Activated naive CD4-positive, alpha-beta T cell treated with anti-CD3 and anti-CD28 coated beads, Interleukin-2, amount 10 ng/mL, durations not matched to agents 7 days and 5 days (primary cell): Measurements from ENCODE around the gene ZMIZ1.

Source experiments
- CTCF ChIA-PET: fragments of 350-600 bp; sonication (Branson Sonifier 250); formaldehyde crosslinking; loops from one replicate; lab custom pipeline; 2021; ENCODE audit warnings: antibody characterized with exemption; lab: Charles Lee
- DNase-seq: peaks from one replicate; pipeline ENCODE4 v3.0.0-alpha.2; 2020
- H3K27ac Mint-ChIP-seq: one replicate; pipeline ENCODE4 v1.8.0; 2021; ENCODE audit warnings: mild to moderate bottlenecking, moderate library complexity, mixed read lengths
- H3K27me3 Mint-ChIP-seq: one replicate; pipeline ENCODE4 v1.8.0; 2021; ENCODE audit warnings: mild to moderate bottlenecking, mixed read lengths
- H3K36me3 Mint-ChIP-seq: one replicate; pipeline ENCODE4 v1.8.0; 2021; ENCODE audit warnings: mixed read lengths
- H3K4me1 Mint-ChIP-seq: one replicate; pipeline ENCODE4 v1.8.0; 2021; ENCODE audit warnings: mixed read lengths
- H3K4me3 Mint-ChIP-seq: one replicate; pipeline ENCODE4 v1.8.0; 2021; ENCODE audit warnings: mild to moderate bottlenecking, moderate library complexity, mixed read lengths
- H3K9me3 Mint-ChIP-seq: one replicate; pipeline ENCODE4 v1.8.0; 2021; ENCODE audit warnings: mixed read lengths

ZMIZ1 gene

GRCh38 chr10:79082035-79082373 is 13.2 kb downstream of the ZMIZ1 start:
- Mint-ChIP-seq H3K4me1 (peaks cover 25% of the 10 kb centered on the region), H3K27me3 (peaks cover 10% of the 10 kb centered on the region), H3K4me3 (no peak overlapping the region), H3K27ac (no peak overlapping the region), H3K36me3 (no peaks in the 10 kb centered on the region), H3K9me3 (no peaks in the 10 kb centered on the region)
- DNase-seq, result no peak
- CTCF ChIA-PET, result no interaction called here

GRCh38 chr10:79082631-79083596 is 14.1 kb downstream of the ZMIZ1 start:
- H3K27ac Mint-ChIP-seq, result no peak overlapping the region
- no peaks in the 10 kb centered on the region for H3K9me3 Mint-ChIP-seq
- no peaks in the 10 kb centered on the region for H3K36me3 Mint-ChIP-seq
- no peak for DNase-seq
- CTCF ChIA-PET, result no interaction called here
- H3K4me3 Mint-ChIP-seq, result no peak overlapping the region
- H3K4me1 Mint-ChIP-seq, result peaks cover 25% of the 10 kb centered on the region
- H3K27me3 Mint-ChIP-seq, result peaks cover 10% of the 10 kb centered on the region

GRCh38 chr10:79084012-79084971 is 15.5 kb downstream of the ZMIZ1 start:
- H3K9me3 Mint-ChIP-seq, result no peaks in the 10 kb centered on the region
- peaks cover 23% of the 10 kb centered on the region for H3K4me1 Mint-ChIP-seq
- no peak overlapping the region for H3K4me3 Mint-ChIP-seq
- peaks cover 17% of the 10 kb centered on the region for H3K27me3 Mint-ChIP-seq
- DNase-seq, result no peak
- CTCF ChIA-PET, result interaction anchor here (0.7 to 0.8 kb wide), 2 partner anchors 12 to 112 kb away, joined by 3 read pairs; no protein-coding TSS in a partner anchor
- H3K27ac Mint-ChIP-seq, result no peak overlapping the region
- no peaks in the 10 kb centered on the region for H3K36me3 Mint-ChIP-seq

- CTCF ChIA-PET, result interaction anchor here (0.7 to 1.5 kb wide), 3 partner anchors 10 to 111 kb away, joined by 3 to 4 read pairs (median 3); no protein-coding TSS in a partner anchor
- H3K27ac Mint-ChIP-seq, result no peak overlapping the region
- peaks cover 19% of the 10 kb centered on the region for H3K27me3 Mint-ChIP-seq
- DNase-seq, result no peak
- no peaks in the 10 kb centered on the region for H3K9me3 Mint-ChIP-seq
- H3K4me1 Mint-ChIP-seq, result peaks cover 20% of the 10 kb centered on the region
- no peaks in the 10 kb centered on the region for H3K36me3 Mint-ChIP-seq
- H3K4me3 Mint-ChIP-seq, result no peak overlapping the region
These were observed 16.3 kb downstream of the ZMIZ1 start for GRCh38 chr10:79084972-79085597.

DNA sequence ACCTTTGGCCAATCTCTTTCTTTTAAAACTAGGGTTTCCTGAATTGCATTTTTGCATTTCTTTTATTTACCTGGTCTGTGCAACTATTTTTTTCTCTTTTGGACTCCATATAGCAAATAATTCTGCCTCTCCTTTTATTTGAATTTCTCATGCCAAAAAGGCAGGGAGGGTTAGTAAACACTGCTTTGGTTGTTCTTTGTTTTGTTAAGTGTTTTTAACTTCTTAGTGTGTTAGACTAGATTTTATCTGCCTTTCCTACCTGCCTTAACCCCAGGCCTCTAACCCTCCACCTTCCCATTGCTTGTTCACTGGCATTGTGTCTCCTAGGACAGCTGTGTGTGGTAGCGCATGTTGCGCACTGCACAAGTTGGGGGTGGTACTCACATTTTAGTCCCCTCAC is 18.1 kb downstream of the ZMIZ1 start:
- no peak overlapping the region for H3K4me3 Mint-ChIP-seq
- DNase-seq, result no peak
- no peak overlapping the region for H3K27ac Mint-ChIP-seq
- H3K4me1 Mint-ChIP-seq, result peaks cover 20% of the 10 kb centered on the region
- H3K36me3 Mint-ChIP-seq, result no peaks in the 10 kb centered on the region
- no peaks in the 10 kb centered on the region for H3K9me3 Mint-ChIP-seq
- CTCF ChIA-PET, result interaction anchor here (1.5 kb wide), 1 partner anchor 11 kb away, joined by 4 read pairs; no protein-coding TSS in a partner anchor
- H3K27me3 Mint-ChIP-seq, result peaks cover 21% of the 10 kb centered on the region

DNA sequence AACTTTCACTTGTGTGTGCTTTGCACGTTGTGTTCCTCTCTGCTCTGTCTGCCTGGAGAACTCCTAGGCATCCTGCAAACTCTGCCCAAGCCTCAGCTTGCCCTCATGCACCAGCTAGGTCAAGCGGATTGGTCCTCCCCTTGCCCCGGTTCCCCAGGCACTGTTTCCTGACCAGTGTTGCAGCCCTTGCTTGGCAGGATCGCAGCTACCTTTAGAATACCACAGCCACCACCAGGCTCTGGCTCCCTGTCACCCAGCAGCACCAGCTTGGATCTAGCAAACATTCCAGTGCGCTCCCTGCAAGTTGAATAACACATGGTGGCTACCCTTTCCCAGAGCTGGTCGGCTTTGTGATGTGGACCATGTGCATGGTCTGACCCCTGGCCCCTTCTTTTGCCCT is 19.0 kb downstream of the ZMIZ1 start:
- H3K4me1 Mint-ChIP-seq, result peaks cover 25% of the 10 kb centered on the region
- CTCF ChIA-PET, result no interaction called here
- H3K9me3 Mint-ChIP-seq, result no peaks in the 10 kb centered on the region
- H3K4me3 Mint-ChIP-seq, result no peak overlapping the region
- no peak overlapping the region for H3K27ac Mint-ChIP-seq
- H3K36me3 Mint-ChIP-seq, result no peaks in the 10 kb centered on the region
- DNase-seq, result no peak
- peaks cover 21% of the 10 kb centered on the region for H3K27me3 Mint-ChIP-seq

DNA sequence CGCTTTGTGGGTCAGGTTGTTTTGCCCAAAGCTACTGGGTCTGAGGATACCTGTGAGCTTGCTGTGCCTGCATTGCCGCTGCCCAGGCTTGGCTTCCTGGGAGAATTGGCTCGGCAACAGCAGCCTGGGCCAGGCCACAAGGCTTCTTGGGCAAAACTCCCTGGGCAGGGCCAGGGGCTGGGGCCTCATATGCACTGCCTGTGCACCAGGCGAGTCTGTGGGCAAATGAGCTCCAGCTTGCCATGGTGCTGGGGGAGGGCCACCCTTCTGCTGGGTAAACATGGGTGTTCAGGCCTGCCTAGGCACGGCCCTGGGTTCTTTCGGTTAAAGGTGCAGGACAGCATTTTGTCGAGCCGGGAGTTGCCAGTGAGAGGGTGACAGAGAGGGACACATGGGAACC is 19.4 kb downstream of the ZMIZ1 start:
- H3K4me3 Mint-ChIP-seq, result no peak overlapping the region
- peaks cover 24% of the 10 kb centered on the region for H3K4me1 Mint-ChIP-seq
- DNase-seq, result no peak
- CTCF ChIA-PET, result interaction anchor here (1.7 kb wide), 1 partner anchor 107 kb away, joined by 3 read pairs; no protein-coding TSS in a partner anchor
- H3K9me3 Mint-ChIP-seq, result no peaks in the 10 kb centered on the region
- no peaks in the 10 kb centered on the region for H3K36me3 Mint-ChIP-seq
- H3K27me3 Mint-ChIP-seq, result peaks cover 21% of the 10 kb centered on the region
- no peak overlapping the region for H3K27ac Mint-ChIP-seq

GRCh38 chr10:79088613-79089355 is 20.0 kb downstream of the ZMIZ1 start:
- Mint-ChIP-seq H3K27ac (no peak overlapping the region), H3K9me3 (no peaks in the 10 kb centered on the region), H3K4me1 (peaks cover 23% of the 10 kb centered on the region), H3K36me3 (no peaks in the 10 kb centered on the region), H3K4me3 (no peak overlapping the region), H3K27me3 (peaks cover 21% of the 10 kb centered on the region)
- CTCF ChIA-PET, result interaction anchor here (1.7 kb wide), 1 partner anchor 107 kb away, joined by 3 read pairs; no protein-coding TSS in a partner anchor
- DNase-seq, result no peak

- CTCF ChIA-PET, result interaction anchor here (1.7 kb wide), 1 partner anchor 106 kb away, joined by 3 read pairs; no protein-coding TSS in a partner anchor
- Mint-ChIP-seq H3K27ac (no peak overlapping the region), H3K4me1 (peaks cover 20% of the 10 kb centered on the region), H3K4me3 (no peak overlapping the region), H3K9me3 (no peaks in the 10 kb centered on the region), H3K27me3 (peaks cover 21% of the 10 kb centered on the region), H3K36me3 (no peaks in the 10 kb centered on the region)
- DNase-seq, result no peak
These were observed 20.9 kb downstream of the ZMIZ1 start for GRCh38 chr10:79089632-79090031.

DNA sequence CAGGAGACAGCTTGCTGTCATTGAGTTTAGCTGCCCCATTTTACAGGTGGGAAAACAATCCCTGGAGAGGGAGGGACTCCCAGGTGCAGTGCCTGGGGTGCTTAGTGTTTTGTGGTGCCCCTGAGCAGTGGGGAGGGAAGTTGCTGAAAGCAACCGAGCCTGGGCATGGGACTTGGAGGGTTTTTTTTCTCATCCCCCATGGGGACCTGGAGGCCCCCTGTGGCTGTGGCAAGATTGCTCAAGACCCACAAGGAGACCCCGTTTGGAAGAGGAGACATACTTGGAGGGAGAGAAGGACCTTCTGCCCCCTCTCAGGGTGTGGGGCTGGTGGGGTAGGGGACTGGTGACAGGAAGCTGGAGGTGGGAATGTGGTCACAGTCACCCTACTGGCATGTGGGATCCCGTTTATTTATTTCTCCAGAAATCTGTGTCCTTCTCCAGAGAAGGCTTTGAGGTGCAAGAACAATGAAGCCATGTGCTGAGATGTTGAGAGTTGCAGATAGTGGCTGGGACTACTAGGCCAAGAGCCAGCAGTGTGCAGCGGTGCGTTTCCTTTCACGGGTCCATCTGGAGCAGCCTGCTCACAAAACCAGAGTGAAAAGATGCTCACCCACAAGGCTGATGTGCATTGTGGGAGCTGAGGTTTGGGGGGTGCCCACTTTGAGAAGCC is 21.5 kb downstream of the ZMIZ1 start:
- Mint-ChIP-seq H3K36me3 (no peaks in the 10 kb centered on the region), H3K4me1 (peaks cover 19% of the 10 kb centered on the region), H3K9me3 (no peaks in the 10 kb centered on the region), H3K27me3 (peaks cover 21% of the 10 kb centered on the region), H3K4me3 (no peak overlapping the region), H3K27ac (no peak overlapping the region)
- CTCF ChIA-PET, result no interaction called here
- no peak for DNase-seq

- Mint-ChIP-seq H3K36me3 (no peaks in the 10 kb centered on the region), H3K27me3 (peaks cover 15% of the 10 kb centered on the region), H3K4me1 (peaks cover 19% of the 10 kb centered on the region), H3K27ac (no peak overlapping the region), H3K4me3 (no peak overlapping the region), H3K9me3 (no peaks in the 10 kb centered on the region)
- CTCF ChIA-PET, result interaction anchor here (0.7 kb wide), 1 partner anchor 1354 kb away, joined by 3 read pairs; no protein-coding TSS in a partner anchor
- no peak for DNase-seq
These were observed 23.6 kb downstream of the ZMIZ1 start for GRCh38 chr10:79092292-79092896.

DNA sequence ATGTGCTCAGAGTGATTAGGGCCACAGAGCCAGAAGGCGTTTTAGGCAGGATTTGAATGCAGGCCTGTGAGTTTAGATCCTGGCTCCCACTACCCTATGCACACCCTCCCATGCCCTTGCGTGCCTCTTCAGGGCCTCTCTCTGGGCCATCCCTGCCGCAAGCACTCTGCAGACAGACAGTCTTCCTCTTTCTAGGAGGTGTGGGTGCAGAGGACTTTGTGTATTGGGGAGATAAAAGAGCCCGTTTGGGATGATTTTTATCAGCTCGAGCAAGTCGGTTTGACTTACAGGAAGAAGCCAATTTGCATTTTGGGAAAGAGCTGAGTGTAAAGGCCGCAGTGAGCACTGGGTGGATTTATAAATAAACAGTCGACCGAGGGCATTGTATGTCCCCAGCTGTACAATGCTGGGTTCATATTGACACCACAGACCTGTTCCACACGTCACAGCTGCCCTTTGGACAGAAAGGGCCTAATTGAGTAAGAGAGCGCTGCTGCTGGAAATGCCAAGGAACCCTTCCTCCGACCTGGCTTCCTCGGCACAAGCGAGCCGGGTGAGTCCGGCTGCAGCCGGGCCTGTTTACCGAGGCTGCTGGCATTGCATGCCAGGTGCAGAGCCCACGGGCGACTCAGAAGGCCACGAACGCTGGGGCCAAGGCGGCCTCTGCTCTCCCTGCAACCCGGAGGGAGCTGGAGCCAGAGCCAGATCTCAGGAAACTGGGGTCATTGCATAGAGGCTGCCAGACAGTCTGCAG is 25.1 kb downstream of the ZMIZ1 start:
- H3K4me3 Mint-ChIP-seq, result no peak overlapping the region
- CTCF ChIA-PET, result no interaction called here
- peaks cover 11% of the 10 kb centered on the region for H3K27me3 Mint-ChIP-seq
- H3K4me1 Mint-ChIP-seq, result peaks cover 19% of the 10 kb centered on the region
- no peaks in the 10 kb centered on the region for H3K36me3 Mint-ChIP-seq
- no peaks in the 10 kb centered on the region for H3K9me3 Mint-ChIP-seq
- H3K27ac Mint-ChIP-seq, result peak overlapping the region; percentile 19
- DNase-seq, result no peak
